ENCODE results near the gene CSNK2A3. TPM values are rescaled to one million over a fixed set of nuclear protein-coding genes. Genes with fewer than 3 reads are reported as not detected.

Gene CSNK2A3
- total and polyA plus RNA-seq, 2 experiments from 2014 or later = 0.91 to 4.1 TPM

- Histone ChIP-seq H3K4me3 (no peak overlapping the region), H3K9me2 (ENCODE audit: insufficient read depth) (peaks cover 11% of the 10 kb centered on the region; the same call in 1 of the 2 replicates), H3F3A (replicated peaks; ENCODE audit: low read depth) (no peaks in the 10 kb centered on the region), H3K4me2 (no peak overlapping the region), H3K36me3 (ENCODE audit: insufficient read depth) (no peaks in the 10 kb centered on the region), H3K4me1 (ENCODE audit: insufficient read depth) (no peaks in the 10 kb centered on the region), H2AFZ (no peak overlapping the region), H3K27ac (ENCODE audit: low read depth) (no peak overlapping the region), H3K27me3 (ENCODE audit: insufficient read depth) (no peaks in the 10 kb centered on the region), H3K79me2 (replicated peaks; ENCODE audit: insufficient read depth) (no peaks in the 10 kb centered on the region), H4K20me1 (replicated peaks; ENCODE audit: insufficient read depth) (no peaks in the 10 kb centered on the region)
- Mint-ChIP-seq H3K36me3 (ENCODE audit: low read depth) (no peaks in the 10 kb centered on the region), H3K4me1 (no peaks in the 10 kb centered on the region), H3K27me3 (ENCODE audit: insufficient read depth, low read depth, poor library complexity) (peaks cover 4% of the 10 kb centered on the region), H3K27ac (no peak overlapping the region), H3K9me3 (no peaks in the 10 kb centered on the region), H3K4me3 (no peak overlapping the region)
- ATAC-seq = no peak
- TF ChIP-seq ZNF114 (CRISPR knock-in tag; IDR thresholded peaks at IDR 0.05) (no peak), CREB1 (CRISPR knock-in tag; IDR thresholded peaks at IDR 0.05; ENCODE audit: low read depth) (no peak), ETS1 (IDR thresholded peaks at IDR 0.05) (no peak), EZH2 (IDR thresholded peaks at IDR 0.05; ENCODE audit: low read depth, unreplicated experiment) (no peak), ZNF331 (CRISPR knock-in tag; IDR thresholded peaks at IDR 0.05; ENCODE audit: low read depth) (no peak), ZNF462 (CRISPR knock-in tag; IDR thresholded peaks at IDR 0.05) (no peak), POLR2AphosphoS5 (IDR thresholded peaks at IDR 0.05; ENCODE audit: low read depth) (no peak), CTCF (conservative IDR thresholded peaks at IDR 0.05; ENCODE audit: low read depth in 2 of 2) (no peak), STAT1 (IDR thresholded peaks at IDR 0.05; ENCODE audit: unreplicated experiment) (no peak), EZH2phosphoT487 (IDR thresholded peaks at IDR 0.05; ENCODE audit: unreplicated experiment) (no peak), NANOG (IDR thresholded peaks at IDR 0.05; ENCODE audit: borderline replicate concordance) (no peak), JUNB (IDR thresholded peaks at IDR 0.05; ENCODE audit: unreplicated experiment) (no peak), REST (IDR thresholded peaks at IDR 0.05; ENCODE audit: unreplicated experiment) (no peak)
- DNase-seq (ENCODE audit: low spot score) = no peak
Measured at GRCh38 chr11:11306855-11307254, 46.2 kb downstream of the CSNK2A3 start.

All from GM23338 (cell line).